ENCODE measurements around the gene AMZ2. TPM values are rescaled to one million over a fixed set of nuclear protein-coding genes. Genes with fewer than 3 reads are reported as not detected.
A peak's percentile ranks its signal among the peaks of the same experiment; 100 is the strongest.
"Not testable (repeated sequence)": the region's sequence is repeated elsewhere in the genome, so short reads cannot be mapped to it uniquely, and the experiment has no call there.

Gene AMZ2
- total RNA-seq, 1 donor: 20.2 TPM

- no peak for DNase-seq (ENCODE audit: low read depth in 2 of 3, low spot score in 2 of 3)
Measured at GRCh38 chr17:68248199-68248825, 469 bp downstream of the AMZ2 start.

- DNase-seq (ENCODE audit: low read depth in 2 of 3, low spot score in 2 of 3): peak in 1 of 3 donors; percentile 38
Measured at GRCh38 chr17:68248891-68249290, 1.0 kb downstream of the AMZ2 start.

- peak in 1 of 3 donors; percentile 52 for DNase-seq (ENCODE audit: low read depth in 2 of 3, low spot score in 2 of 3)
Measured at GRCh38 chr17:68249354-68249765, 1.5 kb downstream of the AMZ2 start.

GRCh38 chr17:68253426-68253825 is 5.6 kb downstream of the AMZ2 start:
- not testable (repeated sequence) for DNase-seq (ENCODE audit: low read depth in 2 of 3, low spot score in 2 of 3)

GRCh38 chr17:68255151-68255550 is 7.3 kb downstream of the AMZ2 start:
- DNase-seq (ENCODE audit: low read depth in 2 of 3, low spot score in 2 of 3): no peak

- DNase-seq (ENCODE audit: low read depth in 2 of 3, low spot score in 2 of 3): peak in 1 of 3 donors; percentile 77
Measured at GRCh38 chr17:68255731-68256538, 8.1 kb downstream of the AMZ2 start.

GRCh38 chr17:68256701-68257100 is 8.9 kb downstream of the AMZ2 start:
- DNase-seq (ENCODE audit: low read depth in 2 of 3, low spot score in 2 of 3): not testable (repeated sequence)

GRCh38 chr17:68257934-68258333 is 10.1 kb downstream of the AMZ2 start:
- DNase-seq (ENCODE audit: low read depth in 2 of 3, low spot score in 2 of 3): no peak

- DNase-seq (ENCODE audit: low read depth in 2 of 3, low spot score in 2 of 3): peak in 2 of 3 donors; percentile 88
Measured at GRCh38 chr17:68258890-68259647, 11.2 kb downstream of the AMZ2 start.

GRCh38 chr17:68259648-68259951 is 11.8 kb downstream of the AMZ2 start:
- DNase-seq (ENCODE audit: low read depth in 2 of 3, low spot score in 2 of 3): not testable (repeated sequence)

- no peak for DNase-seq (ENCODE audit: low read depth in 2 of 3, low spot score in 2 of 3)
Measured at GRCh38 chr17:68260051-68260762, 12.4 kb downstream of the AMZ2 start.

GRCh38 chr17:68262467-68262866 is 14.6 kb downstream of the AMZ2 start:
- not testable (repeated sequence) for DNase-seq (ENCODE audit: low read depth in 2 of 3, low spot score in 2 of 3)

- DNase-seq (ENCODE audit: low read depth in 2 of 3, low spot score in 2 of 3): peak in 2 of 3 donors; percentile 56 to 57
Measured at GRCh38 chr17:68263101-68263681, 15.3 kb downstream of the AMZ2 start.

GRCh38 chr17:68265833-68266232 is 18.0 kb downstream of the AMZ2 start:
- not testable (repeated sequence) for DNase-seq (ENCODE audit: low read depth in 2 of 3, low spot score in 2 of 3)

GRCh38 chr17:68273722-68274121 is 25.9 kb downstream of the AMZ2 start:
- peak in 1 of 3 donors; percentile 15 for DNase-seq (ENCODE audit: low read depth in 2 of 3, low spot score in 2 of 3)

- not testable (repeated sequence) for DNase-seq (ENCODE audit: low read depth in 2 of 3, low spot score in 2 of 3)
Measured at GRCh38 chr17:68276339-68276738, 28.5 kb downstream of the AMZ2 start.

- no peak for DNase-seq (ENCODE audit: low read depth in 2 of 3, low spot score in 2 of 3)
Measured at GRCh38 chr17:68277807-68278206, 30.0 kb downstream of the AMZ2 start.

GRCh38 chr17:68281965-68282364 is 34.1 kb downstream of the AMZ2 start:
- DNase-seq (ENCODE audit: low read depth in 2 of 3, low spot score in 2 of 3): not testable (repeated sequence)

- peak in 2 of 3 donors; percentile 67 to 74 for DNase-seq (ENCODE audit: low read depth in 2 of 3, low spot score in 2 of 3)
Measured at GRCh38 chr17:68288375-68288774, 40.5 kb downstream of the AMZ2 start.

GRCh38 chr17:68288804-68289203 is 41.0 kb downstream of the AMZ2 start:
- peak in 2 of 3 donors; percentile 45 to 61 for DNase-seq (ENCODE audit: low read depth in 2 of 3, low spot score in 2 of 3)

All from hematopoietic multipotent progenitor cell (in vitro differentiated cells).